Measurements from ENCODE around the gene UAP1L1.

Gene UAP1L1

GRCh38 chr9:137070201-137070905 is 7.0 kb upstream of the UAP1L1 start, which contains the start of gene SAPCD2 (continued):
- TF ChIP-seq ZNF501 (tag by site-specific recombination; IDR thresholded peaks at IDR 0.05) (no peak), ZNF341 (tag by site-specific recombination; IDR thresholded peaks at IDR 0.05; ENCODE audit: low read depth) (peak; percentile 23; the same call in 1 of the 2 replicates), ZSCAN23 (tag by site-specific recombination; IDR thresholded peaks at IDR 0.05) (no peak), MYNN (tag by site-specific recombination; IDR thresholded peaks at IDR 0.05; ENCODE audit: borderline replicate concordance) (no peak), ZXDB (tag by site-specific recombination; IDR thresholded peaks at IDR 0.05) (peak; percentile 76), ZNF239 (tag by site-specific recombination; IDR thresholded peaks at IDR 0.05) (no peak), ZNF366 (tag by site-specific recombination; conservative IDR thresholded peaks at IDR 0.05) (0 out of 2 replicates have a peak, but pooled peaks have one; percentile 28), SCRT1 (tag by site-specific recombination; IDR thresholded peaks at IDR 0.05; ENCODE audit: borderline replicate concordance) (no peak), ZNF280C (tag by site-specific recombination; IDR thresholded peaks at IDR 0.05) (no peak), ZNF10 (tag by site-specific recombination; IDR thresholded peaks at IDR 0.05) (no peak), SP2 (tag by site-specific recombination; IDR thresholded peaks at IDR 0.05) (peak; percentile 97), SP7 (tag by site-specific recombination; IDR thresholded peaks at IDR 0.05) (peak; percentile 25; the same call in 1 of the 2 replicates), ZNF777 (tag by site-specific recombination; IDR thresholded peaks at IDR 0.05; ENCODE audit: borderline replicate concordance) (no peak), ZNF629 (tag by site-specific recombination; IDR thresholded peaks at IDR 0.05) (peak; percentile 59), PRDM10 (tag by site-specific recombination; IDR thresholded peaks at IDR 0.05) (peak; percentile 26; the same call in 1 of the 2 replicates), ZNF335 (tag by site-specific recombination; conservative IDR thresholded peaks at IDR 0.05) (peak; percentile 80)
- TF ChIP-seq, protein P1, sequence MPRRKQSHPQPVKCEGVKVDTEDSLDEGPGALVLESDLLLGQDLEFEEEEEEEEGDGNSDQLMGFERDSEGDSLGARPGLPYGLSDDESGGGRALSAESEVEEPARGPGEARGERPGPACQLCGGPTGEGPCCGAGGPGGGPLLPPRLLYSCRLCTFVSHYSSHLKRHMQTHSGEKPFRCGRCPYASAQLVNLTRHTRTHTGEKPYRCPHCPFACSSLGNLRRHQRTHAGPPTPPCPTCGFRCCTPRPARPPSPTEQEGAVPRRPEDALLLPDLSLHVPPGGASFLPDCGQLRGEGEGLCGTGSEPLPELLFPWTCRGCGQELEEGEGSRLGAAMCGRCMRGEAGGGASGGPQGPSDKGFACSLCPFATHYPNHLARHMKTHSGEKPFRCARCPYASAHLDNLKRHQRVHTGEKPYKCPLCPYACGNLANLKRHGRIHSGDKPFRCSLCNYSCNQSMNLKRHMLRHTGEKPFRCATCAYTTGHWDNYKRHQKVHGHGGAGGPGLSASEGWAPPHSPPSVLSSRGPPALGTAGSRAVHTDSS (tag by site-specific recombination; IDR thresholded peaks at IDR 0.05) = no peak
- TF ChIP-seq, protein P2, sequence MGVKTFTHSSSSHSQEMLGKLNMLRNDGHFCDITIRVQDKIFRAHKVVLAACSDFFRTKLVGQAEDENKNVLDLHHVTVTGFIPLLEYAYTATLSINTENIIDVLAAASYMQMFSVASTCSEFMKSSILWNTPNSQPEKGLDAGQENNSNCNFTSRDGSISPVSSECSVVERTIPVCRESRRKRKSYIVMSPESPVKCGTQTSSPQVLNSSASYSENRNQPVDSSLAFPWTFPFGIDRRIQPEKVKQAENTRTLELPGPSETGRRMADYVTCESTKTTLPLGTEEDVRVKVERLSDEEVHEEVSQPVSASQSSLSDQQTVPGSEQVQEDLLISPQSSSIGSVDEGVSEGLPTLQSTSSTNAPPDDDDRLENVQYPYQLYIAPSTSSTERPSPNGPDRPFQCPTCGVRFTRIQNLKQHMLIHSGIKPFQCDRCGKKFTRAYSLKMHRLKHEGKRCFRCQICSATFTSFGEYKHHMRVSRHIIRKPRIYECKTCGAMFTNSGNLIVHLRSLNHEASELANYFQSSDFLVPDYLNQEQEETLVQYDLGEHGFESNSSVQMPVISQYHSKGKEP (tag by site-specific recombination; IDR thresholded peaks at IDR 0.05) = peak; percentile 27; the same call in 1 of the 2 replicates
- TF ChIP-seq, protein P3, sequence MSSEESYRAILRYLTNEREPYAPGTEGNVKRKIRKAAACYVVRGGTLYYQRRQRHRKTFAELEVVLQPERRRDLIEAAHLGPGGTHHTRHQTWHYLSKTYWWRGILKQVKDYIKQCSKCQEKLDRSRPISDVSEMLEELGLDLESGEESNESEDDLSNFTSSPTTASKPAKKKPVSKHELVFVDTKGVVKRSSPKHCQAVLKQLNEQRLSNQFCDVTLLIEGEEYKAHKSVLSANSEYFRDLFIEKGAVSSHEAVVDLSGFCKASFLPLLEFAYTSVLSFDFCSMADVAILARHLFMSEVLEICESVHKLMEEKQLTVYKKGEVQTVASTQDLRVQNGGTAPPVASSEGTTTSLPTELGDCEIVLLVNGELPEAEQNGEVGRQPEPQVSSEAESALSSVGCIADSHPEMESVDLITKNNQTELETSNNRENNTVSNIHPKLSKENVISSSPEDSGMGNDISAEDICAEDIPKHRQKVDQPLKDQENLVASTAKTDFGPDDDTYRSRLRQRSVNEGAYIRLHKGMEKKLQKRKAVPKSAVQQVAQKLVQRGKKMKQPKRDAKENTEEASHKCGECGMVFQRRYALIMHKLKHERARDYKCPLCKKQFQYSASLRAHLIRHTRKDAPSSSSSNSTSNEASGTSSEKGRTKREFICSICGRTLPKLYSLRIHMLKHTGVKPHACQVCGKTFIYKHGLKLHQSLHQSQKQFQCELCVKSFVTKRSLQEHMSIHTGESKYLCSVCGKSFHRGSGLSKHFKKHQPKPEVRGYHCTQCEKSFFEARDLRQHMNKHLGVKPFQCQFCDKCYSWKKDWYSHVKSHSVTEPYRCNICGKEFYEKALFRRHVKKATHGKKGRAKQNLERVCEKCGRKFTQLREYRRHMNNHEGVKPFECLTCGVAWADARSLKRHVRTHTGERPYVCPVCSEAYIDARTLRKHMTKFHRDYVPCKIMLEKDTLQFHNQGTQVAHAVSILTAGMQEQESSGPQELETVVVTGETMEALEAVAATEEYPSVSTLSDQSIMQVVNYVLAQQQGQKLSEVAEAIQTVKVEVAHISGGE (tag by site-specific recombination; conservative IDR thresholded peaks at IDR 0.05; ENCODE audit: low read depth) = peak; percentile 75
- TF ChIP-seq, protein P4, sequence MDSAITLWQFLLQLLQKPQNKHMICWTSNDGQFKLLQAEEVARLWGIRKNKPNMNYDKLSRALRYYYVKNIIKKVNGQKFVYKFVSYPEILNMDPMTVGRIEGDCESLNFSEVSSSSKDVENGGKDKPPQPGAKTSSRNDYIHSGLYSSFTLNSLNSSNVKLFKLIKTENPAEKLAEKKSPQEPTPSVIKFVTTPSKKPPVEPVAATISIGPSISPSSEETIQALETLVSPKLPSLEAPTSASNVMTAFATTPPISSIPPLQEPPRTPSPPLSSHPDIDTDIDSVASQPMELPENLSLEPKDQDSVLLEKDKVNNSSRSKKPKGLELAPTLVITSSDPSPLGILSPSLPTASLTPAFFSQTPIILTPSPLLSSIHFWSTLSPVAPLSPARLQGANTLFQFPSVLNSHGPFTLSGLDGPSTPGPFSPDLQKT (IDR thresholded peaks at IDR 0.05; ENCODE audit: borderline replicate concordance, low read depth, low read length) = no peak
- TF ChIP-seq, protein P5, sequence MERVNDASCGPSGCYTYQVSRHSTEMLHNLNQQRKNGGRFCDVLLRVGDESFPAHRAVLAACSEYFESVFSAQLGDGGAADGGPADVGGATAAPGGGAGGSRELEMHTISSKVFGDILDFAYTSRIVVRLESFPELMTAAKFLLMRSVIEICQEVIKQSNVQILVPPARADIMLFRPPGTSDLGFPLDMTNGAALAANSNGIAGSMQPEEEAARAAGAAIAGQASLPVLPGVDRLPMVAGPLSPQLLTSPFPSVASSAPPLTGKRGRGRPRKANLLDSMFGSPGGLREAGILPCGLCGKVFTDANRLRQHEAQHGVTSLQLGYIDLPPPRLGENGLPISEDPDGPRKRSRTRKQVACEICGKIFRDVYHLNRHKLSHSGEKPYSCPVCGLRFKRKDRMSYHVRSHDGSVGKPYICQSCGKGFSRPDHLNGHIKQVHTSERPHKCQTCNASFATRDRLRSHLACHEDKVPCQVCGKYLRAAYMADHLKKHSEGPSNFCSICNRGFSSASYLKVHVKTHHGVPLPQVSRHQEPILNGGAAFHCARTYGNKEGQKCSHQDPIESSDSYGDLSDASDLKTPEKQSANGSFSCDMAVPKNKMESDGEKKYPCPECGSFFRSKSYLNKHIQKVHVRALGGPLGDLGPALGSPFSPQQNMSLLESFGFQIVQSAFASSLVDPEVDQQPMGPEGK (tag by site-specific recombination; IDR thresholded peaks at IDR 0.05) = peak; percentile 95
